A549 (cell line): ENCODE results near the gene CORO2A.
"Not testable (repeated sequence)": the region's sequence is repeated elsewhere in the genome, so short reads cannot be mapped to it uniquely, and the experiment has no call there.

Experiments
- HDAC2 ChIP-seq: fragments of 200-600 bp; sonication (generic); IDR thresholded peaks from 2 replicates; pipeline ENCODE4 v1.6.1; 2016
- HOXB13 ChIP-seq: fragments of 250-450 bp; sonication (Bioruptor Pico); IDR thresholded peaks from 2 replicates; pipeline ENCODE4 v1.5.0; 2020; ENCODE audit warnings: low read depth, mild to moderate bottlenecking, moderate library complexity
- KDM1A ChIP-seq: fragments of 200-600 bp; sonication (generic); IDR thresholded peaks from 2 replicates; pipeline ENCODE4 v1.6.1; 2016; ENCODE audit warnings: low read depth, mild to moderate bottlenecking
- KDM5A ChIP-seq: fragments of 200-600 bp; sonication (generic); IDR thresholded peaks from 2 replicates; pipeline ENCODE4 v1.6.1; 2016; ENCODE audit warnings: antibody characterized with exemption, mild to moderate bottlenecking
- MAFK ChIP-seq: fragments of 450-650 bp; IDR thresholded peaks from 2 replicates; pipeline ENCODE4 v1.6.1; 2014; ENCODE audit not compliant: partially characterized antibody
- NR3C1 ChIP-seq: fragments of >200 bp; sonication (Bioruptor Twin); formaldehyde crosslinking; IDR thresholded peaks from 3 replicates; pipeline ENCODE4 v1.6.1; 2017
- POLR2A ChIP-seq: IDR thresholded peaks from 2 replicates; pipeline ENCODE4 v1.6.1; 2012; ENCODE audit warnings: mild to moderate bottlenecking, low read length
- POLR2AphosphoS2 ChIP-seq: conservative IDR thresholded peaks from 2 replicates; pipeline ENCODE4 v1.6.1; 2012; ENCODE audit warnings: low read length, improper control_type of control experiment, inconsistent platforms
- RFX5 ChIP-seq: fragments of 450-650 bp; IDR thresholded peaks from 2 replicates; pipeline ENCODE4 v1.7.1; 2014; ENCODE audit warnings: antibody characterized with exemption, mild to moderate bottlenecking, moderate library complexity
- ZFP36 ChIP-seq: fragments of 450-650 bp; IDR thresholded peaks from 2 replicates; pipeline ENCODE4 v1.6.1; 2014; ENCODE audit warnings: borderline replicate concordance; ENCODE audit not compliant: partially characterized antibody
- TF ChIP-seq, protein P1 (sequence below): fragments of >200 bp; sonication (Bioruptor Twin); formaldehyde crosslinking; IDR thresholded peaks from 3 replicates; pipeline ENCODE4 v1.5.1; 2016
- TF ChIP-seq, protein P2 (sequence below): fragments of 200-600 bp; sonication (generic); IDR thresholded peaks from 2 replicates; pipeline ENCODE4 v1.6.1; 2016; ENCODE audit warnings: antibody characterized with exemption, mild to moderate bottlenecking, moderate library complexity
- TF ChIP-seq, protein P3 (sequence below): fragments of 150-350 bp; IDR thresholded peaks from 2 replicates; pipeline ENCODE4 v1.6.1; 2014; ENCODE audit warnings: low read depth, mild to moderate bottlenecking, low read length

DNA sequence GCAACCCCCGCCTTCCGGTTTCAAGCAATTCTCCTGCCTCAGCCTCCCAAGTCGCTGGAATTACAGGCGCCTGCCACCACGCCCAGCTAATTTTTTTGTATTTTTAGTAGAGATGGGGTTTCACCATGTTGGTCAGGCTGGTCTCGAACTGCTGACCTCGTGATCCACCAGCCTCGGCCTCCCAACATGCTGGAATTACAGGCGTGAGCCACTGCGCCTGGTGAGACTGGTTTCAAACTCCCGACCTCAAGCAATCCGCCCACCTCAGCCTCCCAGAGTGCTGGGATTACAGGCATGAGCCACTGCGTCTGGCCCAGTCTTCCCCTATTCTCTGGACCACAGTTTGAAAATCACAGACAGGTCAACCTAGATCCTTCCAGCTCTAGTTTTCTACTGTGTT lies 68.3 kb downstream of the CORO2A start:
- TF ChIP-seq, protein P1, sequence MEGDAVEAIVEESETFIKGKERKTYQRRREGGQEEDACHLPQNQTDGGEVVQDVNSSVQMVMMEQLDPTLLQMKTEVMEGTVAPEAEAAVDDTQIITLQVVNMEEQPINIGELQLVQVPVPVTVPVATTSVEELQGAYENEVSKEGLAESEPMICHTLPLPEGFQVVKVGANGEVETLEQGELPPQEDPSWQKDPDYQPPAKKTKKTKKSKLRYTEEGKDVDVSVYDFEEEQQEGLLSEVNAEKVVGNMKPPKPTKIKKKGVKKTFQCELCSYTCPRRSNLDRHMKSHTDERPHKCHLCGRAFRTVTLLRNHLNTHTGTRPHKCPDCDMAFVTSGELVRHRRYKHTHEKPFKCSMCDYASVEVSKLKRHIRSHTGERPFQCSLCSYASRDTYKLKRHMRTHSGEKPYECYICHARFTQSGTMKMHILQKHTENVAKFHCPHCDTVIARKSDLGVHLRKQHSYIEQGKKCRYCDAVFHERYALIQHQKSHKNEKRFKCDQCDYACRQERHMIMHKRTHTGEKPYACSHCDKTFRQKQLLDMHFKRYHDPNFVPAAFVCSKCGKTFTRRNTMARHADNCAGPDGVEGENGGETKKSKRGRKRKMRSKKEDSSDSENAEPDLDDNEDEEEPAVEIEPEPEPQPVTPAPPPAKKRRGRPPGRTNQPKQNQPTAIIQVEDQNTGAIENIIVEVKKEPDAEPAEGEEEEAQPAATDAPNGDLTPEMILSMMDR: not testable (repeated sequence)
- TF ChIP-seq, protein P2, sequence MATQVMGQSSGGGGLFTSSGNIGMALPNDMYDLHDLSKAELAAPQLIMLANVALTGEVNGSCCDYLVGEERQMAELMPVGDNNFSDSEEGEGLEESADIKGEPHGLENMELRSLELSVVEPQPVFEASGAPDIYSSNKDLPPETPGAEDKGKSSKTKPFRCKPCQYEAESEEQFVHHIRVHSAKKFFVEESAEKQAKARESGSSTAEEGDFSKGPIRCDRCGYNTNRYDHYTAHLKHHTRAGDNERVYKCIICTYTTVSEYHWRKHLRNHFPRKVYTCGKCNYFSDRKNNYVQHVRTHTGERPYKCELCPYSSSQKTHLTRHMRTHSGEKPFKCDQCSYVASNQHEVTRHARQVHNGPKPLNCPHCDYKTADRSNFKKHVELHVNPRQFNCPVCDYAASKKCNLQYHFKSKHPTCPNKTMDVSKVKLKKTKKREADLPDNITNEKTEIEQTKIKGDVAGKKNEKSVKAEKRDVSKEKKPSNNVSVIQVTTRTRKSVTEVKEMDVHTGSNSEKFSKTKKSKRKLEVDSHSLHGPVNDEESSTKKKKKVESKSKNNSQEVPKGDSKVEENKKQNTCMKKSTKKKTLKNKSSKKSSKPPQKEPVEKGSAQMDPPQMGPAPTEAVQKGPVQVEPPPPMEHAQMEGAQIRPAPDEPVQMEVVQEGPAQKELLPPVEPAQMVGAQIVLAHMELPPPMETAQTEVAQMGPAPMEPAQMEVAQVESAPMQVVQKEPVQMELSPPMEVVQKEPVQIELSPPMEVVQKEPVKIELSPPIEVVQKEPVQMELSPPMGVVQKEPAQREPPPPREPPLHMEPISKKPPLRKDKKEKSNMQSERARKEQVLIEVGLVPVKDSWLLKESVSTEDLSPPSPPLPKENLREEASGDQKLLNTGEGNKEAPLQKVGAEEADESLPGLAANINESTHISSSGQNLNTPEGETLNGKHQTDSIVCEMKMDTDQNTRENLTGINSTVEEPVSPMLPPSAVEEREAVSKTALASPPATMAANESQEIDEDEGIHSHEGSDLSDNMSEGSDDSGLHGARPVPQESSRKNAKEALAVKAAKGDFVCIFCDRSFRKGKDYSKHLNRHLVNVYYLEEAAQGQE: not testable (repeated sequence)
- TF ChIP-seq ZFP36; RFX5; KDM5A; POLR2AphosphoS2; NR3C1; HDAC2; POLR2A; KDM1A; MAFK; HOXB13 (CRISPR knock-in tag): not testable (repeated sequence)
- TF ChIP-seq, protein P3, sequence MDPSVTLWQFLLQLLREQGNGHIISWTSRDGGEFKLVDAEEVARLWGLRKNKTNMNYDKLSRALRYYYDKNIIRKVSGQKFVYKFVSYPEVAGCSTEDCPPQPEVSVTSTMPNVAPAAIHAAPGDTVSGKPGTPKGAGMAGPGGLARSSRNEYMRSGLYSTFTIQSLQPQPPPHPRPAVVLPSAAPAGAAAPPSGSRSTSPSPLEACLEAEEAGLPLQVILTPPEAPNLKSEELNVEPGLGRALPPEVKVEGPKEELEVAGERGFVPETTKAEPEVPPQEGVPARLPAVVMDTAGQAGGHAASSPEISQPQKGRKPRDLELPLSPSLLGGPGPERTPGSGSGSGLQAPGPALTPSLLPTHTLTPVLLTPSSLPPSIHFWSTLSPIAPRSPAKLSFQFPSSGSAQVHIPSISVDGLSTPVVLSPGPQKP: not testable (repeated sequence)
